SK-N-SH treated with all-trans-retinoic acid at 6 μM for 48 hours (cell line): ENCODE results near the gene AKAP12.

Experiments
- ARNTL ChIP-seq: fragments of 450-650 bp; formaldehyde crosslinking; IDR thresholded peaks from 2 replicates; pipeline ENCODE4 v1.5.0; 2020; ENCODE audit warnings: low read depth, mild to moderate bottlenecking, moderate library complexity, borderline replicate concordance
- CSRNP3 ChIP-seq: fragments of 250-450 bp; sonication (Bioruptor Pico); IDR thresholded peaks from 2 replicates; pipeline ENCODE4 v1.5.1; 2021; ENCODE audit warnings: mild to moderate bottlenecking, moderate library complexity
- ISL1 ChIP-seq: fragments of 250-450 bp; sonication (Bioruptor Pico); IDR thresholded peaks from 2 replicates; pipeline ENCODE4 v2.1.2; 2022; ENCODE audit warnings: mild to moderate bottlenecking, moderate library complexity
- SNAI2 ChIP-seq: fragments of 250-450 bp; sonication (Bioruptor Pico); IDR thresholded peaks from 2 replicates; pipeline ENCODE4 v1.5.0; 2020; ENCODE audit warnings: mild to moderate bottlenecking, moderate library complexity
- TSHZ2 ChIP-seq: fragments of 250-450 bp; sonication (Bioruptor Pico); IDR thresholded peaks from 2 replicates; pipeline ENCODE4 v1.5.0; 2020; ENCODE audit warnings: mild to moderate bottlenecking, moderate library complexity
- ZFP3 ChIP-seq: fragments of 250-450 bp; sonication (Bioruptor Pico); IDR thresholded peaks from 2 replicates; pipeline ENCODE4 v1.5.0; 2020; ENCODE audit warnings: mild to moderate bottlenecking, moderate library complexity
- ZFP30 ChIP-seq: fragments of 450-650 bp; formaldehyde crosslinking; IDR thresholded peaks from 2 replicates; pipeline ENCODE4 v1.5.0; 2022; ENCODE audit warnings: mild to moderate bottlenecking, moderate library complexity
- ZNF565 ChIP-seq: fragments of 450-650 bp; formaldehyde crosslinking; conservative IDR thresholded peaks from 2 replicates; pipeline ENCODE4 v1.5.0; 2020; ENCODE audit warnings: low read depth, mild to moderate bottlenecking, moderate library complexity
- ZNF8 ChIP-seq: fragments of 450-650 bp; formaldehyde crosslinking; IDR thresholded peaks from 2 replicates; pipeline ENCODE4 v1.5.0; 2020; ENCODE audit warnings: mild to moderate bottlenecking, moderate library complexity

GRCh38 chr6:151313066-151313491, 73.3 kb downstream of the AKAP12 start:
- no peak for TF ChIP-seq TSHZ2 (CRISPR knock-in tag)
- TF ChIP-seq ISL1: no peak
- TF ChIP-seq ZFP3 (CRISPR knock-in tag): no peak
- no peak for TF ChIP-seq CSRNP3 (CRISPR knock-in tag)
- TF ChIP-seq ZFP30 (CRISPR knock-in tag): no peak
- no peak for TF ChIP-seq SNAI2
- TF ChIP-seq ZNF565 (CRISPR knock-in tag): no peak
- no peak for TF ChIP-seq ARNTL (CRISPR knock-in tag)
- TF ChIP-seq ZNF8: no peak
